NCI-H1092 (cell line): ENCODE measurements around the gene PALLD.
"Not testable (repeated sequence)": the region's sequence is repeated elsewhere in the genome, so short reads cannot be mapped to it uniquely, and the experiment has no call there.

Experiments used
- DNase-seq: peaks from one replicate; lab custom pipeline; 2025; lab: John Stamatoyannopoulos, UW

The PALLD gene

DNA sequence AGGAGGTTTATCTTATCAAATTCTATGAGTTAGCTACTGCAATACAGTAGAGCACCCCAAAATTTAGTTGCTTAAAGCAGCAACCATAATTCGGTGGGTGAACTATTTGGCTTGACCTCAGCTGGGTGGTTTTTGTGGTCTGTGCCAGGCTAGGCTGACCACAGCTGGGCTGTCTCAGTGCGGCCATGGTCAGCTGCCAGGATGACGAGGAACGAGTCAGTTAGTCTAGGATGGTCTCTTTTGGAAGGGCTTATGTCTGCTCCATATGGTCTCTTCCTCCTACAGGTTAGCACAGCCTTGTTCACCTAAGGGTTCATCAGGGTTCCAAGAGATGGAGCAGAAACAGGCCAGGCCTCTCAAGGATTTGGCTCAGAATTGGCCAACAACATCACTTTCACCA, 210.4 kb downstream of the PALLD start:
- DNase-seq, result no peak

DNA sequence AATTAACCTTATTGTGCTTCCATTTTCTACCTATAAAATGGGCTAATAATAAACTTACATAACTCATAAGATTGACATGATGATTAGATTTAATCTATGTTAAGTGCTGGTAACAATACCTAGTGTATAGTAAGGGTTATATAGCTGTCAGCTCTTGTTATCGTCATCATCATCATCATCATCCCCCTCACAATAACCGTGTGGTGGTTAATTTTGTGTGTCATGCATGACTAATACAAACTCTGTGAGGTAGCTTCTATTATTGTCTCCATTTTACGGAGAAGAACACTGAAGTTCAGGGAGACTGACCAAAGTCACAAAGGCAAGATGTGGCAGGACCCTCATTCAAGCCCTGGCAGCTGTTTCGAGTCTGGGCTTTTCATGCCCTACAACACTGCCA, 211.3 kb downstream of the PALLD start:
- DNase-seq, result no peak

DNA sequence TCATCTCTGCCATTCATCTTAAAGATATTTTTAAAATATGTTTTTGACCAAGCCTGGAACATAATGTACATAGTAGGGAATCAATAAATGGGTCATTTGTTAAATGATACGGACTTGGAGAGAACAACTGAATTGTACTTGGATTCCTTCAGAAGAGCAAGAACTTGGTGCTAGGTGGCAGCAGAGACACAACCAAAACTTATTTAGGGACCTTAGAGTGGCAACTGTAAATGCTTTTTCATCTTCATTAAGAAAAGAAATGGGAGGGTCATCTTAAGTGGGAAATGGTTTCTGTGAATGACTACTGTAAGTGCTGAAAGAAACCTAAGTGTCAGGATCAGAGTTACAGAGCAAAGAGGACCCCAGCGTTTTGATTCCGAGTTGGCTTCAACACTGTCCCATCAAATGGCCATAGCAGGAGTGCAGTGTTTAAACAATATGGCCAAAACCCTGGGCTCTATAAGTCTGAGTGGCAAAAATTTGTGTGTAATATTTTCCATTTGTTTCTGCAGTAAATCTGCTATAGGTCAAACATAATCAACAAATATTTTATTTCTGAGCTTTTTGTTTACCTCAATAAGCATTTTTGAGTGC, 213.6 kb downstream of the PALLD start:
- DNase-seq, result no peak

DNA sequence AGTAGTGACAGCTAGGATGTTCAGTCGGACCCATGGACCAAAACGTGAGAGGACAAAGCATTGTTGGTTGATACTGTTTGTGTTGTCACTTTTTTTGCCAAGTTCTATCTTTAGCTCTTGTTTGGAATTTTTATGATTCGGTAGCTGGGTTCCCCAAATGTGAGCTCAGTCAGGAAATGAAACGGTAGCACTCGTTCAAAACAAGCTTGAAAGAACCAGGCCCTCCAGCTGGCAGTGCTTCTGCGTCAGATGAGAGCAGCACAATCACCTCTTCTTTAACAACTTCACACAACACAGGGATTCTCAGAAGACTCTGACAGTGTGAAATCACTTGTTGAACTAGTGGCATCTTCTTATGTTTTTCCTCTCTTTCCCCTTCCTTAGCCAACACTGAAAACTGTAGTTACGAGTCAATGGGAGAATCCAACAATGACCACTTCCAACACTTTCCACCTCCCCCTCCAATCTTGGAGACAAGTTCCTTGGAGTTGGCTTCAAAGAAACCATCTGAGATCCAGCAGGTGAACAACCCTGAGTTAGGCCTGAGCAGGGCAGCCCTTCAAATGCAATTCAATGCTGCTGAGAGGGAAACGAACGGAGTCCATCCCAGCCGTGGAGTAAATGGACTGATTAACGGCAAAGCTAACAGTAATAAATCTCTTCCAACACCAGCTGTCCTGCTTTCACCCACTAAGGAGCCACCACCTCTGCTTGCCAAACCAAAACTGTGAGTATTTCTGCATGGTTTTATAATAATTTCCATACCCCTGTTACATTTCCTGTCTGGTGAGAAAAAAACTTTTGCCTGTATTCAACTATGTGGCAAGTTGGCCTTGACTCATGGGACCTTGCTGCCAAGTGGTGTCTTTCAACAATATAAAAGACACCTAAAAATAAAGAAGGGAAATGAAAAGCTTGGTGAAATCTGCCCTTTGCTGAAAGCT, 214.6 kb downstream of the PALLD start:
- DNase-seq, result no peak

DNA sequence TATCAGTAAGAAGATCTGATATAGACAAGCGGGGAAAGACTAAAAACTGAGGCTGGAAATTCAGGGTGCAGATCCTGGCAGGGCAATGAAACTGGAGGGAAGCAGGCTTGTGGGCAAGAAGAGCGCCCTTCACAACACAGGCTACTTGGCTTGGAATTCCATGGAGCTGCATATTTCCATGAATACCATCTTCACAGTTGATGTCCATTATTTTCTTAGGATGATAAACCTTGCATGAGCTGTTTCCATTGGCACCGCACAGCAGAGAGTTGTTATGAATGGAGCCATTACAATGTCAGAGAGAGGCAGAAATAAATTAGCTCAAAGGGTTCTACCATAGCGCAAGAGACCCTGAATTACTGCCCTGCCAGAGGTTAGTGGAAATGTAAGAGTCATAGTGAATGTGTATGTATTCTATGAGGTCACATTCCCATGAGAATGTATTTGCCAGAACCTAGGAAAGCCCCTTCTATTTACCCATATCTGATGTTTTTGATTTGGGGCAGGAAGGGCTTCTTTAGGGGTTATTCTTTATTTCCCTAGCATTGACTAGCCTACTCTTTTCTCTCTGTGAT, 215.6 kb downstream of the PALLD start:
- DNase-seq, result no peak

DNA sequence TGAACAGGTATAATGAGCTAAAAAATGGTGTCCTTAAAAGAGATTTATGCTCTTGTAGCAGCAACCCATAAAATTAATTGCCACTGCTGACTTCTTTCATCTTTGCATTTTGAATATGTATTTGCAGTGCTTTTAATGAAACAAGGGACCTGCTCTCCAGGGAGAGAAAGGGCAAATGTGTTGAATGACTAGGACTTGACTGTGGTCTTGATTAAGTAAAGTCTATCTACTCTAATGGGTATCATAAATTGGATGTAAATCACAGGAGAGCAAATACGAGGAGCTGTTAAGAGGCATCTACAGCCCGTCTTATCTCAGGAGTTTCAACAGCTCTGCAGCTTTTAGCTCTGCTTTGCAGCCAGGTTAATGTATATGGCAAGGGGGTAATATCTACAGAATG, 216.4 kb downstream of the PALLD start:
- peak; percentile 33 for DNase-seq

DNA sequence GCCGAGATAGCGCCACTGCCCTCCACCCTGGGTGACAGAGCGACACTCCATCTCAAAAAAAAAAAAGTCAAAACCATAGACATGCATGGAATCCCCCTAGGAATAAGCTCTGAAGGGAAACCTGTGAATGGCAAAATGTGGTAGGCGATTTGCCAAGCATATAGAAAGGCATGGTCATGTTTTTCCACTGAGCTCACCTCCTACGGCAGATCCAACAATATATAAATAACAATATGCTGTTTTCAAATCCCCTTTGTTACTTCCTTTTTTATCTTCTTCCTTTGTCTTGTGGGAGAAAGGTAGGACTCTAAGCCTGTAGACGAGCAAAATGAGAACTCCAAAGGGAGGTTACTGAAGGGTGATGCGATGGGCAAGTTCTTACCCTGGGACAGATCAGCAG, 219.0 kb downstream of the PALLD start:
- DNase-seq, result no peak

DNA sequence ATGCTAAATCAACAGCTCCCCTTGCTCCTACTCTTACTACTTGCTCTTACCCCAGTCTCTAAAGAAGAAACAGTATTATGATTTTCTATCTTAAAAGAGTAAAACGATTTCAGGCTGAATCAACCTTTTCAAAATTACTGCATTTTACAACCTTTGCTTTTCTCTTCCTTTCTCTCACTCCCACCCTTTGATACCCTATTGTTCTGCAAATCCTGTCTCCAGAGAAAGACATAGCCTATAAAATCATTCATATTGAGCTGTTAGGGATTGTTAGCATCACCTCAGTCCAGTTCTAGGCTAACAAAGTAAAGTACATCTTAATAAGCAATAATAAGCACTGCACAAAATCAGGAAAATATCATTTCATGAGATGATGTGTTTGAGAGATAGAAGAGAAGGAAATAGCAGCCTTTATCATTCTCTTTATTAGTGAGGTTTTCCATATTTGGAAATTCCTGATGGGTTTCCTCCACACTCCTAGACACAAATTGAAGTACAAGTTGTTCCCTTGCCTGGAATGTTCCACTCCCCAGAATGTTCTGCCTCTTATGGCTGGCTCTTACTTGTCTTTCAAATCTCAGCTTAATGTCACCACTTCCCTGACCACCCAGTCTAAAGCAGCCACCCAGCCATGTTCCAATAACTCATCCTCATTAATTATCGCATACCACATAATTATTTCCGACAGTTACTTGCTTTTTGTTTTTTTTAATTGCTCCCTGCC, 219.7 kb downstream of the PALLD start:
- no peak for DNase-seq

DNA sequence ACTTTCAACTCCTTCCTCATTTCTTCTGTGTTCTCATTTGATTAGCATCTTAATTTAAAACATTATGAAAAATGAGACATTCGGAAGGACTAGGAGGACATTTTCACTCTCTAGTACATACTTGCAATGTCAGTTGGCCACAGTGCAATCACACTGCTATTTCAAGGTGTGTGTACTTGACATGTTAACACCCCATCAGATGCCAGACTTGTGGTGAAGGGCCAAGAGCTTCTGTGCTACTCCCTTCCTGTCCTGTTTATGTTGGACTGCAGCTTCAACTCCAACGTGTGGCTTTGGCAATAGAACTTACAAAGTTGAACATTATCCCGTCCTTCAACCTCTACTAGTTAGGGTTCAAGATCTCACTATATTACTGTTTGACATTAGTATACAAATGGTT, 221.0 kb downstream of the PALLD start:
- DNase-seq, result no peak

DNA sequence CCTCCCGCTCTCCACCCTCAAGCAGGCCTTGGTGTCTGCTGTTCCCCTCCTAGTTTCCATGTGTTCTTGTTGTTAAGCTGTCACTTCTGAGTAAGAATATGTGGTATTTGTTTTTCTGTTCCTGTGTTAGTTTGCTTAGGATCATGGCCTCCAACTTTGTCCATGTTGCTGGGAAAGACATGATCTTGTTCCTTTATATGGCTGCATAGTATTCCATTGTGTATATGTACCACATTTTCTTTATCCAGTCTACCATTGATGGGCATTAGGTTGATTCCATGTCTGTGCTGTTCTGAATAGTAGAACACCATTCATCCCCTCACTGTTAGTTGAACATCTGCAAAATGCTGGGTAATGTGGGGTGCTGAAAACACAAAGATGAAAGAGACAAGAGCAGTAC, 222.9 kb downstream of the PALLD start:
- DNase-seq, result no peak

DNA sequence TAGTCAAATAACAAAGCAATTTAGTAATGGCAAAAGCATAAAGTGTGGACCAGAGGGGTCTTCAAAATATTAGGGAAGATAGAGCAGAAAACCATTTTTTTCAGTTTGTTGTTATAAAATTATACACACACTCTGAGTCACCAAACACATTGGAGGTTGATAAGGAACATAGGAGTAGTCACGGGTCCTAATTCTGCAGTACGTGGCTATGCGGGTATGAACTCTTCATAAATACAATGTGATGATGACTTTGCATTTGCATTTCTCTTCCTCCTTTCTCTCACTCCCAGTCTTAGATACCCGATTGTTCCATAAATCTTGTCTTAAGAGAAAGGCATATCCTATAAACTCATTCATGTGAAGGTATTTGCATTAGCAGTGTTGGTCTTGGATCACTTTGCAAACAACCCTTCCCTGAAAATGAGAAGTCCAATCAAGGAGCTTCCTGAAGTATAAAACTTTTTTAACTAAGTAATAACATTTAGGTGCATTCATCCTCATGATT, 223.6 kb downstream of the PALLD start:
- DNase-seq, result no peak

DNA sequence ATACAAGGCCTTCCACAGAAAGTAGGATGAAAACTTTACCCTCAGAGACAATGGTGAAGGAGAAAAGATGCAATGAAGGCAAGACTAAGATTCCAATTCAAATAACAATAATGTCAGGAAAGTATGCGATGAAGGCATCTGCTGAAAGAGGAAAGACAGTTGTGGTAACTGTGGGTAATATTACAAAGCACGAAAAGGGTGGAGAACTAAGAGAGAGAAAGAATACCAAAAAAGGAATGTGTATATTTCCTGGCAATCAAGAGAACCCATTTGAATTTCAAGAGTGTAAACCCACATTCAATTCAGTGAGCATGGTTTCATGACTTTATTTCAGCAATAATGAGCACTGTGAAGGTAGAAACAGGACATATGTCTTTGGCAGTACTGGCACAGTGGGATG, 225.5 kb downstream of the PALLD start:
- DNase-seq, result no peak

DNA sequence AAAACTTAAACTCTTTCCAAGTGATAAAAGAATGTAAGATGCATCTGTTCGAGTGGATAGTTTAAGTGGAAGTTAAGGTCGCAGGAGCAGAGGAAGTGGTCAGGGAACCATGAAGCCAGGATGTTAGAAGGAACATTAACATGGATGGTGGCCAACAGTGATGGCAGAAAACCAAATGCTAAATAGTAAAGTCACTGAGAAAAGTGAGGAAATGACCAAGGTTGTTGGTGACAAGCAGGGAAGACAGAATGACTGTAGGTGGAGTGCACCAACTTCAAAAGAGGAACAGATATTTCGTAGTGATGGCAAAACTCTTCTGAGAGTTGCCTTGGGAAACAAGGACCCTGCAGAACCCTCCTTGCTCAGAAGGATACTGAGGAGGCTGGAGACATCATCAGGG, 226.2 kb downstream of the PALLD start:
- no peak for DNase-seq

DNA sequence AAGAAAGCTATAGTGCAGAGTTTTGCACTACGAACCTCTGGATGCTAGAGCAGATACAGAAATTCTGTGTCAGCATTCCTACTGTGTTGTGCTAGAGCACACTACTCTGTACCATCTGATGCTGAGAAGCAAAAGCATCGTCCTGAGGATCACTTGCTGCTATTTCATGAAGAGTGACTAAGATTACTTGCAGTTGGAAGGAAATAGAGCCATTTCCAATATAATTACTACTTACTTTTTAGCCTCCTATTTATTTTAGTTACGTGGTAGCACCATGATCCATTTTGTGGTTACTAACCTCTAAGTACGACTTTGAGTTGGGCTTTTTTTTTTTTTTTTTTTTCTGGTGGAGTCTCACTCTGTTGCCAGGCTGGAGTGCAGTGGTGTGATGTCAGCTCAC, 226.7 kb downstream of the PALLD start:
- no peak for DNase-seq

DNA sequence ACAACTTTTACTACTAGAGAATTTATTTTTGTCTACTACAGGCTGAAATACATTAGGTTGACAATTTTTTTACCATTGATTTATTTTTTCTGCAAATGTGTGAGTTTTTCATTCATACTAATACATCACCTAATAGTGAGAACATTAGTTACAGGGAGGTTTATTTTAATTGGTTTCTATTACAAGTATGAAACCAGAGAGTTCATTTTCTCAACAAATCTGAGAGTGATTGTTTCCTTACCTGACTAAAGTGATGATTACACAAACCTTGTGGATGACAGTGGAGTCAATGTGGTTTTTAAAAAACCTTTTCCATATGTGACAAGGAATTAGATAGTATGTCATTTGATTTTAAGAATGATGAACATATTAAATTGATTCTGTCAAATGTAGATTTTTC, 227.4 kb downstream of the PALLD start:
- DNase-seq, result no peak

DNA sequence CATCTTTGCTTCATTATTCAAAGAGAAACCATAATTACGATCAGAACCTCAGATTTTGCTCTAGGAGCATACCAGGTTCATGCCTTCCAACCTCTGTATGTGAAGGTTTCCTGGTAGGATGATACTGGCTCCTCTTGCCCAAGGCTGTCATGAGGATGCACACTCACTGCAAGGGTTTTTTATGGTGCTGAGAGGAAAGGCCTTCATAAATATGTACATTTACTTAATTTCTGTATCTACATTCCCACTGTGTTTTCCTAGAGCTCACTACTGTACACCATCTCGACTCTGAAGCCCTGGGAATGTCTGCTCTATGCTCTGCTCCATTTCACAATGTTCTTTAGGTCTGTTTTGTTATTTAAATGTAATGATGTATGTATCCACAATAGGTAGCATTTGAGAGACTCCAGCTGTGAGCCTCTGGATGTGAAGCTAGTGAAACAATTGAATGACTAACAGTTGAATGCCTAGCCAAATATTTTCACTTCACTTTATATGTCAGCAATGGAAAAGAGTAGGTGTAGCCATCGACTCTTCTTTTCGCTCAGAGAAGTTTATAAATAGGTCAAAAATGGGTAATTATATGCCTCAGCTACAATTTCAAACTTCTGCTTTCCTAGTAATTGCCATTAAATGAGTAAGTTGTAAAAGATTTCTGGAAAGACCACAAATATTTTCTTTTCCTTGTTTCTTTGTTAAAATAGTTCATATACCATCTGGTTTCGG, 228.0 kb downstream of the PALLD start:
- no peak for DNase-seq

DNA sequence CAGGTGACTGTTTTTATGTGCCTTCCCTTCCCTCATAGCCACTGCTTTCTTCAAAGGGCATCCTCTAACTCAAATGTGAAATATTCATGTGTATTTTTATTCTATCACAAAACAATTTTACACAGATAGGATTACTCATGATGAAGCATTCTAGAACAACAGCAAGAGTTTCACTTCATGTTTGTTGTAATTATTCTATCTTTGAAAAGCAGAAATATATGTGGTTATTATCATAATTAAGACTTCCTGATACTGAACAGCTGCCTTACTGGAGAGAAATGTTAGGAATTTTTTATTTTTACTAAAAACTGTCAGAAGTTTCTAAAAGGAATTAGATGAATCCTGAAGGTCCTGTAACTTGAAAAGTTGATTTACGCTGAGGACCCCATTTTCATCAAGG, 229.1 kb downstream of the PALLD start:
- no peak for DNase-seq

DNA sequence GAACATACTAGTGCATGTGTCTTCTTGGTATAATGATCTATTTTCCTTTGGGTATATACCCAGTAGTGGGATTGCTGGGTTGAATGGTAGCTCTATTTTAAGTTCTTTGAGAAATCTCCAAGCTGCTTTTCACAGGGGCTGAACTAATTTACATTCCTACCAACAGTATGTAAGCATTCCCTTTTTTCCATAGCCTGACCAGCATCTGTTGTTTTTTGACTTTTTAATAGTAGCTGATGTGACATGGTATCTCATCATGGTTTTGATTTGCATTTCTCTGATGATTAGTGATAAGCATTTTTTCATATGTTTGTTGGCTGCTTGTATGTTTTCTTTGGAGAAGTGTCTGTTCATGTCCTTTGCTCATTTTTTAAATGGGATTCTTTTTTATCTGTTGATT, 230.3 kb downstream of the PALLD start:
- DNase-seq, result not testable (repeated sequence)

DNA sequence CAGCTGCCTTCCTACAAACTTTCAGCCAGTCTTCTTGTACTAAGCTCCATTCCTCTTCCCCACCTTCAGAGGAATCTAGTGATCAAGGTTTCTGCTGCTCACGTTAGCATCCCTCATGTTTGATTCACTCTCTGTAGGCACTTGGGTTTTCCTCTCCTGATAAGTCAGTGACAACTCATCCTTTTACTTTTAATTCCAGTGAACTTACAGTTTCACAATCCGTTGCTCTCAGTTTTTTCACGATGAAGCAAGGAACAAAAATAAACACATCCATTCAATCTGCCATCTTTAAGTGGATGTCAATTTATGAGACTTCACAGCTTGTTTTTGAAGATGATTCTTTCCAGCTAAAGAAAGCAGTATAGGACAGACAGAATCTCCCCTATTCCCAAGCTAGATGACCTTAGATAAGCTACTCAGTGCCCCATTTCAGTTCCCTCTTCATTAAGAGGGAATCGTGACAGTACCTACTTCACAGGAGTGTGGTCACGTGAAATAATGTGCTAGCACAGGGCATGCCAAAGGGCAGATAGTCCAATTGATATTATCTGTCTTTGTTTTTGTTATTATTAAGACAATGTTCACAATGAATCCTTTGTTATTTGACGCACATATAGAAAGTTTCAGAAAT, 234.3 kb downstream of the PALLD start:
- DNase-seq, result no peak

DNA sequence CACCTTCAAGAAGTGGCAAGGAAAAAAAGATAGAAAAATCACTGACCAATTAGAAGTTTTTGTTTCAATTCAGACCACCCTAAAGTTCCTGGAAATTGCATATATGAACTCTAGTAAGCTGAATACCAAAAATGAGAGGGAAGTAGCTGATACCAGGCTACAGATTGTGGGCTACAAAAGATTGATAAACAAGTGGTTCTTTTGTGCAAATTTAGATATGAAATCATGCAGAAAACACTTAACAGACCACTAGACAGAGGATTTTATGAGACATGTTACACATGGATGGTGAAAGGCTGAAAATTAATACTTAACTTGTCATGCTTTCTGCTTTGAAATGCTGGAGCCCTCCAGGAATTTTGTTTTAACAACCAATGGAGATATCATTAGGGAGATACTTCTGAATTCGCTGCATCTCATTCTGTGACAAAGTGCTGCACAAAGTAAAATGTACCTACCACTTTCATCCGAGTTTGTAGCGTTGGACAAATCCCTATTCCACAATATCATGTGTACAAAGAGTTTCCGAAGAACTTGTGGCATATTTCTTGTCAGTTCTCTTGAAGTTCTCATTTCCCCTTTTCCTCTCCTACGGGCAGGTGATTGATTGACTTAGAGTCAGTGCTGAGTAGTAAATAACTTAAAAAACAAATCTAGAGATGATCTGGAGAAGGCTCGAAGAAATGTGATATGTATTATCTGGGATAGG, 235.0 kb downstream of the PALLD start:
- DNase-seq, result no peak

DNA sequence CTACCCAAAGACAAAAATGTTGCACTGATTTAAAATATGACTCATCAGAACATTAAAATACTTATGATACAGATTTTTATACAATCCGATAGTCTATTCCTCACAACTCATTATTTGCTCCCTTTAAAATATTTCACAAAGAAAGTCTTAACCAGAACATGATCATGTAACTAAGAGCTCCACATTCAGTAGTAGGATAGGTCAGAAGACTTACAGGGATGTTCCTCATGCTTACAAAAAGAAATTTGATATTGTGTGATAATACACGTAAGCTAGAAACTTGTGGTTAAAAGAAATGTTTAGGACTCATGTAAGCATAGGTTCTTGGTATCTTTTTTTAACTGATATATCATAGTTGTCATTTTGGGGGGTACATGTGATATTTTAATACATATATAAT, 235.9 kb downstream of the PALLD start:
- no peak for DNase-seq
